Femur (tissue), 1 donor: ENCODE data around the gene FOXL1.

ENCODE experiments used
- DNase-seq: peaks from one replicate; pipeline ENCODE4 v3.0.0-alpha.2; 2017

FOXL1 gene

GRCh38 chr16:86568677-86569623 lies 9.4 kb upstream of the FOXL1 start:
- no peak for DNase-seq

GRCh38 chr16:86569701-86570447 lies 8.5 kb upstream of the FOXL1 start:
- no peak for DNase-seq

GRCh38 chr16:86570558-86571529 lies 7.5 kb upstream of the FOXL1 start:
- no peak for DNase-seq

- DNase-seq = no peak
These were observed 6.8 kb upstream of the FOXL1 start for GRCh38 chr16:86571530-86571915.

GRCh38 chr16:86572041-86572521 lies 6.3 kb upstream of the FOXL1 start:
- DNase-seq = no peak

GRCh38 chr16:86572606-86573005 lies 5.7 kb upstream of the FOXL1 start:
- DNase-seq = no peak

GRCh38 chr16:86573215-86573614 lies 5.1 kb upstream of the FOXL1 start:
- DNase-seq = no peak

- no peak for DNase-seq
These were observed 4.5 kb upstream of the FOXL1 start for GRCh38 chr16:86573646-86574508.

GRCh38 chr16:86574646-86575045 lies 3.7 kb upstream of the FOXL1 start:
- DNase-seq = no peak

GRCh38 chr16:86575095-86575685 lies 3.2 kb upstream of the FOXL1 start:
- DNase-seq = no peak

- DNase-seq = peak; percentile 83
These were observed 2.4 kb upstream of the FOXL1 start for GRCh38 chr16:86575754-86576557.

- DNase-seq = no peak
These were observed 1.6 kb upstream of the FOXL1 start for GRCh38 chr16:86576591-86577313.

- DNase-seq = no peak
These were observed 906 bp upstream of the FOXL1 start for GRCh38 chr16:86577314-86577971.

GRCh38 chr16:86578611-86579267 lies 390 bp downstream of the FOXL1 start:
- DNase-seq = no peak

GRCh38 chr16:86579268-86580062 lies 1.1 kb downstream of the FOXL1 start:
- no peak for DNase-seq

- no peak for DNase-seq
These were observed 1.9 kb downstream of the FOXL1 start for GRCh38 chr16:86580063-86580790.

GRCh38 chr16:86580791-86581170 lies 2.4 kb downstream of the FOXL1 start:
- DNase-seq = no peak
